A549 (cell line): ENCODE data around the gene ATP2C1. TPM values are rescaled to one million over a fixed set of nuclear protein-coding genes. Genes with fewer than 3 reads are reported as not detected.

Experiments
- ATAC-seq, 2 experiments: fragments of 200-7000 bp in 1 of 2; fragments of >200 bp in 1 of 2; cut with Nextera tagmentation in 1 of 2; cut with Tn5 transposase in 1 of 2; 3 replicates each; pipeline versions ENCODE4 v1.8.0 to v1.9.1; 2018 to 2020; ENCODE audit warnings: mild to moderate bottlenecking in 1 of 2, moderate library complexity in 1 of 2
- CTCF ChIA-PET: fragments of 300-600 bp; sonication (Branson Sonifier 250); formaldehyde crosslinking; extraction: SDS; loops from one replicate; lab custom pipeline; 2021; ENCODE audit warnings: antibody characterized with exemption, inconsistent platforms; lab: Yijun Ruan, JAX
- POLR2A ChIA-PET: fragments of 350-600 bp; formaldehyde crosslinking; extraction: SDS; loops from one replicate; lab custom pipeline; 2021; ENCODE audit warnings: antibody characterized with exemption, inconsistent platforms; lab: Yijun Ruan, JAX
- DNase-seq, 2 experiments: peaks; one replicate each; pipeline versions ENCODE4 v3.0.0 to v3.0.0-alpha.2; 2011 to 2016; ENCODE audit warnings: low read depth in 1 of 2, low spot score in 1 of 2
- FAIRE-seq: peaks from 2 replicates; lab custom pipeline; 2011; peaks lifted over from hg19 to GRCh38; lab: Jason Lieb, UNC
- H3K27ac ChIP-seq, 2 experiments: fragments of >200 bp; sonication (Bioruptor Twin); formaldehyde crosslinking; 3 replicates each; pipeline ENCODE4 v1.5.1; 2016 to 2017
- H3K4me1 ChIP-seq: fragments of >200 bp; sonication (Bioruptor Twin); formaldehyde crosslinking; 3 replicates; pipeline ENCODE4 v1.6.1; 2016
- H3K4me2 ChIP-seq: fragments of >200 bp; sonication (Bioruptor Twin); formaldehyde crosslinking; 3 replicates; pipeline ENCODE4 v1.6.1; 2016
- H3K4me3 ChIP-seq: fragments of >200 bp; sonication (Bioruptor Twin); formaldehyde crosslinking; 3 replicates; pipeline ENCODE4 v1.5.1; 2016
- H3K9me3 ChIP-seq: fragments of >200 bp; sonication (Bioruptor Twin); formaldehyde crosslinking; 3 replicates; pipeline ENCODE4 v1.6.1; 2016
- CEBPB ChIP-seq, 2 experiments: fragments of >200 bp in 1 of 2; sonication (Bioruptor Twin) in 1 of 2; formaldehyde crosslinking in 1 of 2; IDR thresholded peaks; 2 replicates each; pipeline ENCODE4 v1.6.1; 2012 to 2016
- CHD2 ChIP-seq: fragments of 150-350 bp; IDR thresholded peaks from 2 replicates; pipeline ENCODE4 v1.6.1; 2014; ENCODE audit warnings: low read length; ENCODE audit not compliant: partially characterized antibody
- CHD4 ChIP-seq: fragments of 200-600 bp; sonication (generic); IDR thresholded peaks from 2 replicates; pipeline ENCODE4 v1.6.1; 2016; ENCODE audit warnings: antibody characterized with exemption, mild to moderate bottlenecking, borderline replicate concordance
- E2F6 ChIP-seq: IDR thresholded peaks from 2 replicates; pipeline ENCODE4 v1.6.1; 2012; ENCODE audit warnings: low read depth, borderline replicate concordance
- EHF ChIP-seq: fragments of 250-450 bp; sonication (Bioruptor Pico); IDR thresholded peaks from 2 replicates; pipeline ENCODE4 v1.5.0; 2020; ENCODE audit warnings: mild to moderate bottlenecking
- EHMT2 ChIP-seq: fragments of 200-600 bp; sonication (generic); IDR thresholded peaks from 2 replicates; pipeline ENCODE4 v1.6.1; 2016; ENCODE audit warnings: antibody characterized with exemption, low read depth, mild to moderate bottlenecking, moderate library complexity
- ELK1 ChIP-seq: fragments of 150-350 bp; IDR thresholded peaks from 2 replicates; pipeline ENCODE4 v1.6.1; 2014; ENCODE audit warnings: low read depth, mild to moderate bottlenecking, low read length
- EP300 ChIP-seq, 2 experiments: fragments of >200 bp; sonication (Bioruptor Twin); formaldehyde crosslinking; IDR thresholded peaks; 2 replicates in 1 of 2; 3 replicates in 1 of 2; pipeline ENCODE4 v1.6.1; 2016 to 2017
- GATA3 ChIP-seq: IDR thresholded peaks from 2 replicates; pipeline ENCODE4 v1.6.1; 2012; ENCODE audit warnings: borderline replicate concordance
- HES2 ChIP-seq: fragments of >200 bp; sonication (Bioruptor Twin); formaldehyde crosslinking; IDR thresholded peaks from 2 replicates; pipeline ENCODE4 v1.6.1; 2016
- HEYL ChIP-seq: fragments of 250-450 bp; sonication (Bioruptor Pico); IDR thresholded peaks from 2 replicates; pipeline ENCODE4 v1.8.0; 2021; ENCODE audit warnings: mild to moderate bottlenecking, moderate library complexity
- HOXA7 ChIP-seq: fragments of 250-450 bp; sonication (Bioruptor Pico); IDR thresholded peaks from 2 replicates; pipeline ENCODE4 v1.5.0; 2020; ENCODE audit warnings: mild to moderate bottlenecking, moderate library complexity
- HOXB5 ChIP-seq: fragments of 250-450 bp; sonication (Bioruptor Pico); IDR thresholded peaks from 2 replicates; pipeline ENCODE4 v1.5.0; 2020; ENCODE audit warnings: mild to moderate bottlenecking, moderate library complexity
- JUN ChIP-seq, 2 experiments: fragments of >200 bp; sonication (Bioruptor Twin); formaldehyde crosslinking; IDR thresholded peaks; 2 replicates in 1 of 2; 3 replicates in 1 of 2; pipeline ENCODE4 v1.6.1; 2016 to 2017
- MAFK ChIP-seq: fragments of 450-650 bp; IDR thresholded peaks from 2 replicates; pipeline ENCODE4 v1.6.1; 2014; ENCODE audit not compliant: partially characterized antibody
- MAX ChIP-seq: IDR thresholded peaks from 2 replicates; pipeline ENCODE4 v1.6.1; 2012
- MYC ChIP-seq: IDR thresholded peaks from 2 replicates; pipeline ENCODE4 v1.6.1; 2012; ENCODE audit warnings: mild to moderate bottlenecking, inconsistent platforms, low read length, improper control_type of control experiment, borderline replicate concordance
- PBX3 ChIP-seq: IDR thresholded peaks from 2 replicates; pipeline ENCODE4 v1.6.1; 2012
- RAD21 ChIP-seq, 2 experiments: fragments of >200 bp in 1 of 2; sonication (Bioruptor Twin) in 1 of 2; formaldehyde crosslinking in 1 of 2; IDR thresholded peaks in 1 of 2; conservative IDR thresholded peaks in 1 of 2; 2 replicates in 1 of 2; 3 replicates in 1 of 2; pipeline ENCODE4 v1.6.1; 2012 to 2018; ENCODE audit warnings: inconsistent platforms in 1 of 2
- RARB ChIP-seq: fragments of 250-450 bp; sonication (Bioruptor Pico); IDR thresholded peaks from 2 replicates; pipeline ENCODE4 v1.8.0; 2021; ENCODE audit warnings: mild to moderate bottlenecking, moderate library complexity
- RFX5 ChIP-seq: fragments of 450-650 bp; IDR thresholded peaks from 2 replicates; pipeline ENCODE4 v1.7.1; 2014; ENCODE audit warnings: antibody characterized with exemption, mild to moderate bottlenecking, moderate library complexity
- RNF2 ChIP-seq: fragments of 200-600 bp; sonication (generic); IDR thresholded peaks from 2 replicates; pipeline ENCODE4 v1.6.1; 2016; ENCODE audit warnings: low read depth, mild to moderate bottlenecking, antibody characterized with exemption, moderate library complexity, borderline replicate concordance
- SMC3 ChIP-seq: fragments of >200 bp; sonication (Bioruptor Twin); formaldehyde crosslinking; IDR thresholded peaks from 3 replicates; pipeline ENCODE4 v1.6.1; 2018; ENCODE audit warnings: inconsistent platforms
- SREBF2 ChIP-seq: fragments of 450-650 bp; IDR thresholded peaks from 2 replicates; pipeline ENCODE4 v1.6.1; 2014; ENCODE audit warnings: mild to moderate bottlenecking, moderate library complexity
- USF2 ChIP-seq: fragments of 450-650 bp; IDR thresholded peaks from 2 replicates; pipeline ENCODE4 v1.6.1; 2014; ENCODE audit warnings: antibody characterized with exemption
- ZC3H11A ChIP-seq: fragments of 450-650 bp; IDR thresholded peaks from 2 replicates; pipeline ENCODE4 v1.6.1; 2014; ENCODE audit warnings: antibody characterized with exemption, mild to moderate bottlenecking
- ZFP36 ChIP-seq: fragments of 450-650 bp; IDR thresholded peaks from 2 replicates; pipeline ENCODE4 v1.6.1; 2014; ENCODE audit warnings: borderline replicate concordance; ENCODE audit not compliant: partially characterized antibody
- WGBS: methylation state at CpG from one replicate; pipeline ENCODE4 v1.1.6; 2017; ENCODE audit errors: missing lambda C conversion rate; 5-methylcytosine and 5-hydroxymethylcytosine counted together
- polyA plus RNA-seq, 4 experiments: library from polyadenylated mRNA; depleted of rRNA in 3 of 4; stranded (reverse); fragments of >200 nt; fragmentation: RNase III in 1 of 4; extraction: RNeasy Plus Mini Kit Qiagen cat#74134 plus additional on column Dnase treatment in 1 of 4; gene quantifications; 2 replicates in 3 of 4; 3 replicates in 1 of 4; pipeline ENCODE4 v1.2.3, GENCODE V29; 2011 to 2017

ATP2C1 gene
- polyA plus RNA-seq, 2 of the 4 experiments (the other 2 are of a cell fraction): 48.1 to 74.3 TPM

GRCh38 chr3:130866327-130866726, 27.6 kb upstream of the ATP2C1 start:
- ATAC-seq (no peak), DNase-seq (no peak), FAIRE-seq (no peak)
- POLR2A ChIA-PET: no interaction called here
- Histone ChIP-seq H3K4me2 (no peak overlapping the region), H3K4me3 (no peak overlapping the region), H3K27ac (no peak overlapping the region), H3K9me3 (no peaks in the 10 kb centered on the region), H3K4me1 (no peaks in the 10 kb centered on the region)
- CTCF ChIA-PET: no interaction called here
- TF ChIP-seq EHMT2: no peak
- no peak for TF ChIP-seq HES2
- no peak for TF ChIP-seq SREBF2
- no peak for TF ChIP-seq HEYL
- TF ChIP-seq GATA3: no peak
- TF ChIP-seq ZC3H11A: no peak

GRCh38 chr3:130870423-130870822, 23.5 kb upstream of the ATP2C1 start:
- TF ChIP-seq RARB (CRISPR knock-in tag) (no peak), CHD2 (no peak), CEBPB (IDR thresholded peaks at IDR 0.05) (no peak), USF2 (no peak)
- TF ChIP-seq, all 56 proteins: peak for 0
- FAIRE-seq (no peak), DNase-seq (no peak), ATAC-seq (no peak)
- Histone ChIP-seq H3K4me2 (no peak overlapping the region), H3K4me1 (no peaks in the 10 kb centered on the region), H3K4me3 (no peak overlapping the region), H3K27ac (no peak overlapping the region), H3K9me3 (no peaks in the 10 kb centered on the region)
- WGBS: 0% methylated on average over 1 of the region's 1 CpG
- ChIA-PET CTCF (interaction anchor here (1.5 kb wide), 1 partner anchor 22 kb away, joined by 4 read pairs; no protein-coding TSS in a partner anchor), POLR2A (no interaction called here)

- Histone ChIP-seq H3K4me2 (no peak overlapping the region), H3K4me3 (no peak overlapping the region), H3K9me3 (no peaks in the 10 kb centered on the region), H3K4me1 (no peaks in the 10 kb centered on the region), H3K27ac (no peak overlapping the region)
- ChIA-PET CTCF (no interaction called here), POLR2A (no interaction called here)
- FAIRE-seq: no peak
- DNase-seq: no peak
- WGBS: 2% methylated on average over 2 of the region's 2 CpGs
- ATAC-seq: no peak
- TF ChIP-seq SREBF2 (no peak), RFX5 (no peak), MAX (no peak), PBX3 (no peak), JUN (IDR thresholded peaks at IDR 0.05) (no peak), ELK1 (no peak), HOXA7 (CRISPR knock-in tag) (no peak), USF2 (no peak), MYC (no peak), GATA3 (no peak), MAFK (no peak), EP300 (IDR thresholded peaks at IDR 0.05) (no peak), SMC3 (no peak), CHD4 (no peak), HOXB5 (CRISPR knock-in tag) (no peak), RNF2 (no peak), E2F6 (no peak), ZFP36 (no peak), RAD21 (conservative IDR thresholded peaks at IDR 0.05 in 1 of 2, IDR thresholded peaks at IDR 0.05 in 1 of 2) (no peak), EHF (CRISPR knock-in tag) (no peak)
Measured at GRCh38 chr3:130876594-130876993, 17.3 kb upstream of the ATP2C1 start.
